Nephron progenitor cell (in vitro differentiated cells): ENCODE measurements around the gene SEMA6C.

Experiments used
- DNase-seq: peaks from one replicate; pipeline ENCODE4 v3.0.0; 2021
- H3K27ac Mint-ChIP-seq: 2 replicates; pipeline ENCODE4 v1.8.0; 2021; ENCODE audit warnings: mild to moderate bottlenecking, moderate library complexity, mixed read lengths
- H3K27me3 Mint-ChIP-seq: 2 replicates; pipeline ENCODE4 v1.8.0; 2021; ENCODE audit warnings: mild to moderate bottlenecking, low read depth, mixed read lengths; ENCODE audit not compliant: poor library complexity
- H3K36me3 Mint-ChIP-seq: 2 replicates; pipeline ENCODE4 v1.8.0; 2021; ENCODE audit warnings: low read depth, mixed read lengths
- H3K4me1 Mint-ChIP-seq: 2 replicates; pipeline ENCODE4 v1.8.0; 2021; ENCODE audit warnings: mixed read lengths
- H3K4me3 Mint-ChIP-seq: 2 replicates; pipeline ENCODE4 v1.8.0; 2021; ENCODE audit warnings: mild to moderate bottlenecking, moderate library complexity, mixed read lengths
- H3K9me3 Mint-ChIP-seq: 2 replicates; pipeline ENCODE4 v1.8.0; 2021; ENCODE audit warnings: mild to moderate bottlenecking, moderate library complexity, mixed read lengths
- TF ChIP-seq, protein P1 (sequence below): fragments of 200-600 bp; sonication (generic); IDR thresholded peaks from 2 replicates; pipeline ENCODE4 v1.5.0; 2021; ENCODE audit warnings: antibody characterized with exemption

The SEMA6C gene

DNA sequence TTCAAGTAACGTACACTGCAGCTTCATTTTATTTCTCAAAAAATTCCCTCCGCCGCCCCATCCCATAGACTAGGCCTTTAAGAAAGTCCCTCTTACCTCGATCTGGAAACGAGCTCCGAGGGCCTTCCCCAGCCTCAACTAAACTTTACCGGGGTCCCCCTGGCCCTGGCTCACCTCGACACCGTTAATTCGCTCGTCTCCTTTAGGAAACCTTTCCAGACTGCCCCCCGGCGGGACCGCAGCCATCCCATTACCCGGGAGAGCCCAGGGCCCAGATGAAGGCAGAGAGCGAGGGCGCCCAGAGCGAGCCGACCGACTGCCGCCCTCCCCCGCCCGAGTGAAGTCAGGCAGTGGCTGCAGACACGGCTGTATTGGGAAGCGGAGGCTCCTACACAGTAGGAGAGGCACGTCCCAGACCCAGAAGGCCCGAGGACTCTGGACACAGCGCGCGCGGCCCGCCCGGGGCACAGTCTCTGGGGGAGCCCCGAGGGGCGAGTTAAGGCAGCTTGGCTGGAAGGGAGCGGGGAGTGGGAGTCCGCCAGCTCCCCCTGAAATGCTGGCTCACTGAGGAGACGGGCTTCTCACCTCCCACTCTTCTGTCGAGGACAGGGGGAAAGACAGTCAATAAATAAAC is 14.6 kb downstream of the SEMA6C start:
- peaks cover 38% of the 10 kb centered on the region for H3K27me3 Mint-ChIP-seq
- H3K36me3 Mint-ChIP-seq, result peaks cover 34% of the 10 kb centered on the region
- peaks cover 24% of the 10 kb centered on the region for H3K4me1 Mint-ChIP-seq
- H3K9me3 Mint-ChIP-seq, result no peaks in the 10 kb centered on the region
- peak overlapping the region; percentile 70 for H3K27ac Mint-ChIP-seq
- peak overlapping the region; percentile 77 for H3K4me3 Mint-ChIP-seq
- TF ChIP-seq, protein P1, sequence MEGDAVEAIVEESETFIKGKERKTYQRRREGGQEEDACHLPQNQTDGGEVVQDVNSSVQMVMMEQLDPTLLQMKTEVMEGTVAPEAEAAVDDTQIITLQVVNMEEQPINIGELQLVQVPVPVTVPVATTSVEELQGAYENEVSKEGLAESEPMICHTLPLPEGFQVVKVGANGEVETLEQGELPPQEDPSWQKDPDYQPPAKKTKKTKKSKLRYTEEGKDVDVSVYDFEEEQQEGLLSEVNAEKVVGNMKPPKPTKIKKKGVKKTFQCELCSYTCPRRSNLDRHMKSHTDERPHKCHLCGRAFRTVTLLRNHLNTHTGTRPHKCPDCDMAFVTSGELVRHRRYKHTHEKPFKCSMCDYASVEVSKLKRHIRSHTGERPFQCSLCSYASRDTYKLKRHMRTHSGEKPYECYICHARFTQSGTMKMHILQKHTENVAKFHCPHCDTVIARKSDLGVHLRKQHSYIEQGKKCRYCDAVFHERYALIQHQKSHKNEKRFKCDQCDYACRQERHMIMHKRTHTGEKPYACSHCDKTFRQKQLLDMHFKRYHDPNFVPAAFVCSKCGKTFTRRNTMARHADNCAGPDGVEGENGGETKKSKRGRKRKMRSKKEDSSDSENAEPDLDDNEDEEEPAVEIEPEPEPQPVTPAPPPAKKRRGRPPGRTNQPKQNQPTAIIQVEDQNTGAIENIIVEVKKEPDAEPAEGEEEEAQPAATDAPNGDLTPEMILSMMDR, result no peak
- DNase-seq, result peak; percentile 62

DNA sequence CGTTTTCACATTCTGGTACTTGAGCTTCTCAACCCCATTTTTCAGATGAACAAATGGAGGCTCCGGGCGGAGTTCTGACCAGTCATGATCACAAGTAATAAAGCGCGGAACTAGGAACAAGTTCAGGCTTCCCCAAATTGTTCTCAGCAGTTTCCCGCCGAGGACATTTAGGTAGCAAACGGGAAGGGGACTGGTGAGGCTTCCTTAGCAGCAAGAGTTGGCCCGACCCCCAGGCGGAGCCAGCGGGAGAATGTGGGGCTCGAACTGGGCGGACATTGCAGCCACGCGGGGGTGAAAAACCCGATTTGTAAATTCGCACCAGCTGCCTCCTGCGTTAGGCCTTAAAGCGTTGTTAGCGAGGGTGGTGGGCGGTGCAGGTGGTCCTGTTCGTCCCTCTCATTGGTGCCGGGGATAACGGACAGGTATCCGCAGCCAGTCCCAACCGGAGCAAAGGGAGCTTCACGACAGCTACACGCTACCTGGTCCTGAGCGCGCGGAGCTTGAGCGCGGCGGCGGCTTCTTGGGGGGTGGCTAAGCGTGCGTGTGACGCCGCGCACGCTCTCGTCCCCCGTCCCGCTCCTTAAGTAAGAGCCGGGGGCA is 15.3 kb downstream of the SEMA6C start:
- peak overlapping the region; percentile 29 for H3K27ac Mint-ChIP-seq
- peak; percentile 85 for DNase-seq

DNA sequence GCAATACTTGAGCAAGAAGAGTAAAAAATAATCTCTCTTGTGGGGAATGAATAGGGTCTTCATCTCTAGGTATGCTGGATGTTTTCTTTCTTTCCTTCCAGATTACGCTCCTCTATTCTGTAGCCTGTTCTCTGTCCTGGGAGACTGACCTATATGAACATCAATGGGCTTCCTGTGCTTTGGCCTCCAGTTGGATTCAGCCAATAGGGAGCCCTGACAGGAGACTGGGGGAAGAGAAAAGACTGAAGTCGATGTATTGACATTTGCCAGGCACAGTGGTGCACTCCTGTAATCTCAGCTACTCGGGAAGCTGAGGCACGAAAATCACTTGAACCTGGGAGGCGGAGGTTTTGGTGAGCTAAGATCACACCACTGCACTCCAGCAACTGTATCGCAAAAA is 17.6 kb downstream of the SEMA6C start:
- no peaks in the 10 kb centered on the region for H3K9me3 Mint-ChIP-seq
- DNase-seq, result no peak
- no peak overlapping the region for H3K27ac Mint-ChIP-seq
- H3K27me3 Mint-ChIP-seq, result peaks cover 20% of the 10 kb centered on the region
- peaks cover 40% of the 10 kb centered on the region for H3K4me1 Mint-ChIP-seq
- H3K4me3 Mint-ChIP-seq, result no peak overlapping the region
- TF ChIP-seq, protein P1, result no peak
- peaks cover 14% of the 10 kb centered on the region for H3K36me3 Mint-ChIP-seq

More for the DNA sequence above, 15.3 kb downstream of the SEMA6C start:
- Mint-ChIP-seq H3K9me3 (no peaks in the 10 kb centered on the region), H3K4me1 (peaks cover 26% of the 10 kb centered on the region), H3K36me3 (peaks cover 27% of the 10 kb centered on the region), H3K27me3 (peaks cover 35% of the 10 kb centered on the region), H3K4me3 (peak overlapping the region; percentile 77)
- TF ChIP-seq, protein P1, result no peak

DNA sequence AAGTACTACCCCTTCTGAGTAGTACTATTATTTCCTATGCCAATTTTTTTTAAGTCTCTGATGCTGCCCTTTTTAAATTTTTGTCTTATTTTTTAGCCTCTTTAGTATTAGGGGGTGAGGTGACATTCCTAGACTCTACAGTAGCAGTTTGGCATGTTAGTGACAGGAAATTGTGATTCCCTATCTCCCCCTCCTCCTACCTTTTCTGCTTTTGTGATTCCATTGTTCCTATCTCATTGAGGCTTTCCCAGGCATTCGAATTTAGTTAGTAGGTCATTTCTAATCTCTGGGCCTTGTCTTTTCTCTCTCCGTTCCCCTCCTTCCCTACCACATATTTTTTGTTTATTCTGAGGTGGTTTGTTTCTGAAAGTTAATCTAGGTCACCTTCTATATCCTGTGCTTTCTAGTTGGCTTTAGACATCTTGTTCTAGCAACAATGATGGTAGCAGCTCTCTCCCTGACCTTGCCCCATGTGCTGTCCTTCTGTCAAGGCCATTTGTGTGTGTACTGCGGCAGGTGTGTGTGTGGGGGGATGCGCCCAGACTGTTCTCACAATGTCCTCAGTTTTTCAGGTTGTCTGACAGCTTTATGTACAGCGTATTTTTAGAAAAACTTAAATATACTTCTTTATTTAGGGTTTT is 21.5 kb downstream of the SEMA6C start:
- TF ChIP-seq, protein P1, result no peak
- peaks cover 6% of the 10 kb centered on the region for H3K27me3 Mint-ChIP-seq
- H3K9me3 Mint-ChIP-seq, result no peaks in the 10 kb centered on the region
- H3K4me3 Mint-ChIP-seq, result no peak overlapping the region
- H3K27ac Mint-ChIP-seq, result no peak overlapping the region
- peaks cover 23% of the 10 kb centered on the region for H3K4me1 Mint-ChIP-seq
- no peak for DNase-seq
- peaks cover 9% of the 10 kb centered on the region for H3K36me3 Mint-ChIP-seq

DNA sequence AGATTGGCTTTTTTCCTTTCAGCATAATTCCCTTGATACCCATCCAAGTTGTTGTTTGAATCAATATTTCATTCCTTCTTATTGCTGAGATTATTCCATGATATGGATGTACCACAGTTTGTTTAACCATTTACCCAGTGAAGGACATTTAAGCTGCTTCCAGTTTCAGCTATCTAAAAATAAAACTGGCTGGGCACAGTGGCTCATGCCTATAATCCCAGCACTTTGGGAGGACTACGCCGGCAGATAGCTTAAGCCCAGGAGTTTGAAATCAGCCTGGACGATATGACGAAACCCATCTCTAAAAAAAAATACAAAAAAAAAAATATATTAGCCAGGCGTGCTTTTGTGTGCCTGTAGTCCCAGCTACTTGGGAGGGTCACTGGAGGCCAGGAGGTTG is 32.6 kb downstream of the SEMA6C start:
- H3K4me3 Mint-ChIP-seq, result no peak overlapping the region
- no peak for DNase-seq
- H3K27me3 Mint-ChIP-seq, result peaks cover 4% of the 10 kb centered on the region
- no peak overlapping the region for H3K27ac Mint-ChIP-seq
- H3K4me1 Mint-ChIP-seq, result no peaks in the 10 kb centered on the region
- no peaks in the 10 kb centered on the region for H3K9me3 Mint-ChIP-seq
- TF ChIP-seq, protein P1, result no peak
- peaks cover 5% of the 10 kb centered on the region for H3K36me3 Mint-ChIP-seq
